ENCODE data around the gene KCNK7. TPM values are rescaled to one million over a fixed set of nuclear protein-coding genes. Genes with fewer than 3 reads are reported as not detected.

KCNK7 gene
- total and polyA plus RNA-seq, 2 experiments from 2014 or later: 0.60 TPM; not detected in 1

DNA sequence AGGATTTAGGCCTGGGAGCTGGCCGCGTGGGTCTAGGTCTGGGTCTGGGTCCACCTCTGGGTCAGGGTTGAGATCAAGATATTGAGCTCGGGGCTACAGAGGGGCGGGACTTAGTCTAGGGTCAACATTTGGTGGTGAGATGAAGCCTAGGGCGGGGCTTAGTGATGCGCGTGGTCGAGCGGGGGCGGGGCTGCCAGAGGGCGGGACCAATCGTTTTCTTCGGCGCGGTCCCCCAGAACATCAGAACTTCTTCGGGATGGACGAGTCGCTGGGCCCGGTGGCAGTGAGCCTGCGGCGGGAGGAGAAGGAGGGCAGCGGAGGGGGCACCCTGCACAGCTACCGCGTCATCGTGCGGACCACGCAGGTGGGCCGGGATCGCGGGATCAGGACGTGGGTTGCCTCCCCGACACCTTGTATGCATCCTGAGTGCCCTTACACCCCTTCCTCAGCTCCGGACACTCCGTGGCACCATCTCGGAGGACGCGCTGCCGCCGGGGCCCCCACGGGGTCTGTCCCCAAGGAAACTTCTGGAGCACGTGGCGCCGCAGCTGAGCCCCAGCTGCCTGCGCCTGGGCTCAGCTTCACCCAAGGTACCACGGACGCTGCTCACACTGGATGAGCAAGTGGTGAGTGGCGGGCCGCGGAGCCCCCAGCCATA, 46.5 kb upstream of the KCNK7 start:
- H3K4me1 ChIP-seq (ENCODE audit: insufficient read depth): peaks cover 38% of the 10 kb centered on the region
- Mint-ChIP-seq H3K9me3 (no peaks in the 10 kb centered on the region), H3K27me3 (ENCODE audit: insufficient read depth, low read depth, poor library complexity) (peaks cover 30% of the 10 kb centered on the region), H3K4me1 (peaks cover 44% of the 10 kb centered on the region), H3K27ac (peak overlapping the region; percentile 92), H3K4me3 (peak overlapping the region; percentile 80), H3K36me3 (ENCODE audit: low read depth) (peaks cover 5% of the 10 kb centered on the region; the same call in 2 of the 3 replicates)
- no peaks in the 10 kb centered on the region for H3K9me2 ChIP-seq (ENCODE audit: insufficient read depth)
- no peaks in the 10 kb centered on the region; the same call in 1 of the 2 replicates for H3K79me2 ChIP-seq (replicated peaks; ENCODE audit: insufficient read depth)
- no peak for TF ChIP-seq ZNF462 (CRISPR knock-in tag; IDR thresholded peaks at IDR 0.05)
- no peak for TF ChIP-seq ZNF114 (CRISPR knock-in tag; IDR thresholded peaks at IDR 0.05)
- no peak for TF ChIP-seq ZNF331 (CRISPR knock-in tag; IDR thresholded peaks at IDR 0.05; ENCODE audit: low read depth)
- TF ChIP-seq ETS1 (IDR thresholded peaks at IDR 0.05): 0 out of 2 replicates have a peak, but pooled peaks have one; percentile 10
- no peak for TF ChIP-seq EZH2 (IDR thresholded peaks at IDR 0.05; ENCODE audit: low read depth, unreplicated experiment)
- no peak for TF ChIP-seq CTCF (conservative IDR thresholded peaks at IDR 0.05; ENCODE audit: low read depth in 2 of 2)
- TF ChIP-seq CREB1 (CRISPR knock-in tag; IDR thresholded peaks at IDR 0.05; ENCODE audit: low read depth): no peak
- no peak for TF ChIP-seq EZH2phosphoT487 (IDR thresholded peaks at IDR 0.05; ENCODE audit: unreplicated experiment)
- peak; percentile 16 for TF ChIP-seq REST (IDR thresholded peaks at IDR 0.05; ENCODE audit: unreplicated experiment)
- TF ChIP-seq POLR2AphosphoS5 (IDR thresholded peaks at IDR 0.05; ENCODE audit: low read depth): peak; percentile 86
- TF ChIP-seq JUNB (IDR thresholded peaks at IDR 0.05; ENCODE audit: unreplicated experiment): no peak
- no peak for TF ChIP-seq STAT1 (IDR thresholded peaks at IDR 0.05; ENCODE audit: unreplicated experiment)
- TF ChIP-seq NANOG (IDR thresholded peaks at IDR 0.05; ENCODE audit: borderline replicate concordance): no peak
- H3K36me3 ChIP-seq (ENCODE audit: insufficient read depth): 0 out of 2 replicates have a peak, but pooled peaks cover 2% of the 10 kb centered on the region
- H3K27ac ChIP-seq (ENCODE audit: low read depth): peak overlapping the region; percentile 72; the same call in 1 of the 2 replicates
- H4K20me1 ChIP-seq (replicated peaks; ENCODE audit: insufficient read depth): no peaks in the 10 kb centered on the region
- peak; percentile 95 for DNase-seq (ENCODE audit: low spot score)
- H3K4me2 ChIP-seq: peak overlapping the region; percentile 94
- peak; percentile 27 for ATAC-seq
- H3K4me3 ChIP-seq: peak overlapping the region; percentile 87
- no peaks in the 10 kb centered on the region for H3K27me3 ChIP-seq (ENCODE audit: insufficient read depth)
- peaks cover 26% of the 10 kb centered on the region for H3F3A ChIP-seq (replicated peaks; ENCODE audit: low read depth)
- H2AFZ ChIP-seq: peak overlapping the region; percentile 61; the same call in 1 of the 2 replicates

Measured in GM23338 (cell line).